HG02678 (cell line): ENCODE measurements around the gene COG1.

Experiments used
- ATAC-seq: cut with Tn5 transposase; IDR thresholded peaks from one replicate; pipeline ENCODE4 v1.9.1; 2021; ENCODE audit warnings: mild to moderate bottlenecking, moderate library complexity; ENCODE audit not compliant: unreplicated experiment

COG1 gene

GRCh38 chr17:73198930-73199260 is 6.0 kb downstream of the COG1 start:
- ATAC-seq, result no peak

- ATAC-seq, result no peak
These were observed 7.0 kb downstream of the COG1 start for GRCh38 chr17:73199751-73200317.

- no peak for ATAC-seq
These were observed 7.6 kb downstream of the COG1 start for GRCh38 chr17:73200476-73200875.

- ATAC-seq, result no peak
These were observed 8.6 kb downstream of the COG1 start for GRCh38 chr17:73201215-73202069.

- no peak for ATAC-seq
These were observed 10.4 kb downstream of the COG1 start for GRCh38 chr17:73203135-73203787.

- ATAC-seq, result no peak
These were observed 11.1 kb downstream of the COG1 start for GRCh38 chr17:73203788-73204479.

- no peak for ATAC-seq
These were observed 12.7 kb downstream of the COG1 start for GRCh38 chr17:73205459-73205961.

GRCh38 chr17:73208139-73208827 is 15.4 kb downstream of the COG1 start:
- ATAC-seq, result no peak

GRCh38 chr17:73209436-73209835 is 16.6 kb downstream of the COG1 start:
- ATAC-seq, result no peak

- ATAC-seq, result no peak
These were observed 17.3 kb downstream of the COG1 start for GRCh38 chr17:73210002-73210678.

- no peak for ATAC-seq
These were observed 18.9 kb downstream of the COG1 start for GRCh38 chr17:73211745-73212144.

GRCh38 chr17:73214008-73214407 is 21.2 kb downstream of the COG1 start:
- no peak for ATAC-seq

- ATAC-seq, result no peak
These were observed 22.0 kb downstream of the COG1 start for GRCh38 chr17:73214851-73215250.

- no peak for ATAC-seq
These were observed 22.6 kb downstream of the COG1 start for GRCh38 chr17:73215447-73215846.

- ATAC-seq, result no peak
These were observed 30.9 kb downstream of the COG1 start for GRCh38 chr17:73223626-73224230.

GRCh38 chr17:73224237-73224636 is 31.4 kb downstream of the COG1 start:
- ATAC-seq, result no peak

GRCh38 chr17:73224663-73225305 is 31.9 kb downstream of the COG1 start:
- no peak for ATAC-seq

- ATAC-seq, result no peak
These were observed 33.8 kb downstream of the COG1 start for GRCh38 chr17:73226556-73227172.

GRCh38 chr17:73227379-73227778 is 34.5 kb downstream of the COG1 start:
- no peak for ATAC-seq
